ENCODE measurements around the gene DRAM1.

Gene DRAM1
- long read RNA-seq, transcript DRAM1-201 (7 exons, 3,519 nt) = major isoform, 39 of 66 reads
- long read RNA-seq, partial matches to known transcripts = 1 of 66 reads
- long read RNA-seq, other reads (novel, unspliced or antisense) = 23 of 66 reads

- TF ChIP-seq GABPA (IDR thresholded peaks at IDR 0.05; ENCODE audit: low read depth) (no peak), CTCF (IDR thresholded peaks at IDR 0.05; ENCODE audit: insufficient read depth, low read length) (no peak), REST (IDR thresholded peaks at IDR 0.05; ENCODE audit: insufficient replicate concordance, low read depth) (peak; percentile 50), POLR2AphosphoS5 (IDR thresholded peaks at IDR 0.05; ENCODE audit: low read depth) (peak; percentile 73; the same call in 1 of the 2 replicates), SPI1 (IDR thresholded peaks at IDR 0.05; ENCODE audit: borderline replicate concordance, low read depth) (peak; percentile 8; the same call in 1 of the 2 replicates)
- H3K27me3 ChIP-seq (ENCODE audit: insufficient read depth, poor library complexity, severe bottlenecking) = no peaks in the 10 kb centered on the region
- peak; percentile 78 to 89 for DNase-seq (ENCODE audit: low read depth in 1 of 2, low spot score in 1 of 2)
- peak within 1 kb of the TSS; percentile 88 for H3K27ac ChIP-seq (replicated peaks)
- H3K4me3 ChIP-seq (replicated peaks; ENCODE audit: insufficient read depth, low read length) = peak within 1 kb of the TSS; percentile 78
These were observed at the start of gene DRAM1 for GRCh38 chr12:101876861-101877805. Gene DRAM1 (plus strand): TSS chr12:101877580. CDS start chr12:101877790, 210 bp downstream.

GRCh38 chr12:101828463-101829196 is 48.8 kb upstream of the DRAM1 start:
- no peak for DNase-seq (ENCODE audit: low read depth in 1 of 2, low spot score in 1 of 2)
- no peak overlapping the region for H3K27ac ChIP-seq (replicated peaks)
- no peak overlapping the region for H3K4me3 ChIP-seq (replicated peaks; ENCODE audit: insufficient read depth, low read length)
- H3K27me3 ChIP-seq (ENCODE audit: insufficient read depth, poor library complexity, severe bottlenecking) = no peaks in the 10 kb centered on the region
- TF ChIP-seq CTCF (IDR thresholded peaks at IDR 0.05; ENCODE audit: insufficient read depth, low read length) (no peak), POLR2AphosphoS5 (IDR thresholded peaks at IDR 0.05; ENCODE audit: low read depth) (no peak), REST (IDR thresholded peaks at IDR 0.05; ENCODE audit: insufficient replicate concordance, low read depth) (no peak), GABPA (IDR thresholded peaks at IDR 0.05; ENCODE audit: low read depth) (no peak), SPI1 (IDR thresholded peaks at IDR 0.05; ENCODE audit: borderline replicate concordance, low read depth) (no peak)

GRCh38 chr12:101829639-101830366 is 47.6 kb upstream of the DRAM1 start:
- Histone ChIP-seq H3K27me3 (ENCODE audit: insufficient read depth, poor library complexity, severe bottlenecking) (no peaks in the 10 kb centered on the region), H3K4me3 (replicated peaks; ENCODE audit: insufficient read depth, low read length) (peak overlapping the region; percentile 91), H3K27ac (replicated peaks) (peak overlapping the region; percentile 41)
- no peak for TF ChIP-seq GABPA (IDR thresholded peaks at IDR 0.05; ENCODE audit: low read depth)
- TF ChIP-seq POLR2AphosphoS5 (IDR thresholded peaks at IDR 0.05; ENCODE audit: low read depth) = no peak
- TF ChIP-seq SPI1 (IDR thresholded peaks at IDR 0.05; ENCODE audit: borderline replicate concordance, low read depth) = no peak
- TF ChIP-seq CTCF (IDR thresholded peaks at IDR 0.05; ENCODE audit: insufficient read depth, low read length) = no peak
- no peak for TF ChIP-seq REST (IDR thresholded peaks at IDR 0.05; ENCODE audit: insufficient replicate concordance, low read depth)
- DNase-seq (ENCODE audit: low read depth in 1 of 2, low spot score in 1 of 2) = no peak

Measured in HL-60 (cell line).